HG03196 (cell line): Measurements from ENCODE around the gene RNF130.

Experiments used
- ATAC-seq: cut with Tn5 transposase; IDR thresholded peaks from one replicate; pipeline ENCODE4 v1.9.1; 2021; ENCODE audit not compliant: unreplicated experiment

RNF130 gene, protein sequence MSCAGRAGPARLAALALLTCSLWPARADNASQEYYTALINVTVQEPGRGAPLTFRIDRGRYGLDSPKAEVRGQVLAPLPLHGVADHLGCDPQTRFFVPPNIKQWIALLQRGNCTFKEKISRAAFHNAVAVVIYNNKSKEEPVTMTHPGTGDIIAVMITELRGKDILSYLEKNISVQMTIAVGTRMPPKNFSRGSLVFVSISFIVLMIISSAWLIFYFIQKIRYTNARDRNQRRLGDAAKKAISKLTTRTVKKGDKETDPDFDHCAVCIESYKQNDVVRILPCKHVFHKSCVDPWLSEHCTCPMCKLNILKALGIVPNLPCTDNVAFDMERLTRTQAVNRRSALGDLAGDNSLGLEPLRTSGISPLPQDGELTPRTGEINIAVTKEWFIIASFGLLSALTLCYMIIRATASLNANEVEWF

GRCh38 chr5:180071531-180072255 lies at the start of gene RNF130:
Gene RNF130 (minus strand): TSS chr5:180071759. CDS start chr5:180071702, 57 bp downstream.
- no peak for ATAC-seq

DNA sequence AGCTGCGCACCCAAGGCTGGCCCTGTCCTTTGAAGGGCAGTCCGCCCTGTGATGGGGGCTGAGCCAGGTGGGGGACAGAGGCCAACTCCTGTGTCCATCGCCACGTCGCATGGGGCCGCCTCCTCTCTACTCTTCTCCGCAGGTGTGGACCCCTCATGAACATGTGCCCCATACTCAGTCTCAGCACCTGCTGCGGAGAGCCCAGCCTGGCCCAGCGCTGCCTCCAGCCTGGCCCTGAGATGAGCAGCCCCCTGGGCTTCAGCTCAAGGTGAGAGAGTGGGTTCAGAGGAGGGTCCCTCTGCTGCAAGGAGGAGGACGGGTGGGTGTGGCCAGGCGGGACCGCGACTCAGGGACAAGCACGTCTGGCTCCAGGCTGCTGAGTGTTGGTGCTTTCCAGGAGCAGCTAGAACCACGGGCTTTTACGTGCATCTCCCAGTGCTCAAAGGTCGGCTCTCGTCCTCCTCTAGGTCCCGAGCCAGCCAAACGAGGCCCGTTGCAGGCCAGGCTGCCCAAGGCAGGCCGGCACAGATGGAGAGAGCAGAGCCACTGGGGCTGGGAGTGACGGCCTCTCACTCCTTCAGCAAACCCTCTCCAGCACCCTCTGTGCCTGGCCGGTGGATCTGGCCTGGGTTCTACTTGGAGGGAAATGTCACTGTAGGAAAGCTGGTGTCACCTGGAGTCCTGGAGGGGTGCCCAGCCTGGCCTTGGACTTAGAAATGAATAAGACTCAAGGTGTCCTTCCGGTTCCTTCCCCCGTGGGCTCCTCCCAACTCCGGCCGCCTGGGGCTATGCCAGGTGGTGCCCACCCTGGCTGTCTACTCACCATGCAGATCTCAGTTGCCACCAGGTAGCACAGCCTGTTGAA lies 48.9 kb upstream of the RNF130 start:
- no peak for ATAC-seq

DNA sequence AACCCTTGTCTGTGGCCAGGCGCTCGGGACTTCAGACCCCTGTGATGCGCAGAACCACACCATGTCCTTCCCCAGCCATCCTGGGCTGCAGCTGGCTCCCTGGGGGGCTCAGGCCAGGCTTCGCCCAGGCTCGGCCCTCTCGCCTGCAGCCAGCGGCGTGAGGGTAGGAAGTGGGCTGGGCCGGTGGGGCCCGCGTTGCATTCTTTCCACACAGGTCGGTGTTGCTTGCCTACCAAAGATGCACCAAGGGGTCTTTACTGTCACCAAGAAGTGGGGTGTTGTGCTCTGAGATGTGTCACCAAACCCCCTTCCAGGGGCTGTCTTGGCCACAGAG lies 48.3 kb upstream of the RNF130 start:
- ATAC-seq, result no peak

DNA sequence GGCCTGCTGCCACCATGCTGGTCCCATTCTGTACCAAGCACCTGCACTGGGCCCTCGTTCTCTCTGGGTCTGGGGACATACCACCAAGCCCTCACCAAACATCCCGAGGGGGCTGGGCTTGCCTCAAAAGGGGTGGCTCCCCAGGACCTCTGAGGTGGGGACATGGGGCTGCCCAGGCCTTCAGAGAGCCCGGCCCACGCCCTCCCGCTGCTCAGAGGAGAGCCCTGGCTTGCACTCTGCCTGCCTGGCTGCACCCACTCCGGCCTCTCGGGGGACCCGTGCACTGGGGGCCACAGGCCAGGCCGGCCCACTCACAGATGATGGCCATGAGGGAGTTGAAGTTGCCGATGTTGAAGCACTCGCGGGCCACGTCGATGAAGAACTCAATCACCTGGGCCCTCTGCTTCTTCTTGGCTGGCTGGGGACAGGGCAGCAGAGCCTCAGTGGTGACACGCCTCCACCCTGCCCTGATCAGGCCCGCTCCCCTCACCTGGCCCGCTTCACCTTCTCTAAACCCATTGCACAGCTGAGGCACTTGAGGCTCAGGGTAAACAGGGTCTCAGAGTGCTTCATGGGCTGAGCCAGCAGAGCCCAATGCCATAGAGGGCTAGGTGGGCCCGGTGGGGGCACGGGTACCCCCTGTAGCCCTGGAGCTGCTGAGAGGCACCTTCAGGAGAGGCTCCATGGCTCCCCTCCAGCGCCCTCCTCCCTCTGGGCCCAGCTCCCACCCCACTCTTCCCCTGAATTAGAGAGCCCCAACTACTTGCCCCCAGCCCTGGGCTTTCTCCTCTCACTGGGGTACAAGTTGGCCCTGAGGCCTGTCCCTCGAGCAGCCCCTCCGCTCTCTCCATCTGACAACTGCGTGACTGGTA lies 47.7 kb upstream of the RNF130 start:
- ATAC-seq, result no peak

DNA sequence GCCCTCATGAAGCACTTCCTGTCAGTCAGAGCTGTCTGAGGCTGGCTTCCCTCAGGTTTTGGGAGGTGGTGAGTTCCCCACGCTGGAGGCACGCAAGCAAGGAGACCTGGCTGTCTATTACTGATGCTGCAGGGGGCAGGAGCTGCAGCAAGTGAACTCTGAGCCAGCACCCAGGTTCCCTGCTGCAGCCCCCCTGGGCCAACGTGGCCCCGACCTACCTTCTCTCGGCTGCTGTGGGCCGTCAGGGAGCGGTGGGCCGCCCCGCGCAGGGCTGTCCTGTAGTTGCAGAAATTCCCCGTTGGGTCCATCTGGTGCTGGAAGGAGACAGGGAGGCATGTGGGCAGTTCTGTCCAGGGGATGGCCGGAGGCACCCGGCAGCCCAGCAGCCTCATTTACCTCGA lies 46.8 kb upstream of the RNF130 start:
- no peak for ATAC-seq

GRCh38 chr5:180117000-180117725 lies 45.6 kb upstream of the RNF130 start:
- ATAC-seq, result no peak

DNA sequence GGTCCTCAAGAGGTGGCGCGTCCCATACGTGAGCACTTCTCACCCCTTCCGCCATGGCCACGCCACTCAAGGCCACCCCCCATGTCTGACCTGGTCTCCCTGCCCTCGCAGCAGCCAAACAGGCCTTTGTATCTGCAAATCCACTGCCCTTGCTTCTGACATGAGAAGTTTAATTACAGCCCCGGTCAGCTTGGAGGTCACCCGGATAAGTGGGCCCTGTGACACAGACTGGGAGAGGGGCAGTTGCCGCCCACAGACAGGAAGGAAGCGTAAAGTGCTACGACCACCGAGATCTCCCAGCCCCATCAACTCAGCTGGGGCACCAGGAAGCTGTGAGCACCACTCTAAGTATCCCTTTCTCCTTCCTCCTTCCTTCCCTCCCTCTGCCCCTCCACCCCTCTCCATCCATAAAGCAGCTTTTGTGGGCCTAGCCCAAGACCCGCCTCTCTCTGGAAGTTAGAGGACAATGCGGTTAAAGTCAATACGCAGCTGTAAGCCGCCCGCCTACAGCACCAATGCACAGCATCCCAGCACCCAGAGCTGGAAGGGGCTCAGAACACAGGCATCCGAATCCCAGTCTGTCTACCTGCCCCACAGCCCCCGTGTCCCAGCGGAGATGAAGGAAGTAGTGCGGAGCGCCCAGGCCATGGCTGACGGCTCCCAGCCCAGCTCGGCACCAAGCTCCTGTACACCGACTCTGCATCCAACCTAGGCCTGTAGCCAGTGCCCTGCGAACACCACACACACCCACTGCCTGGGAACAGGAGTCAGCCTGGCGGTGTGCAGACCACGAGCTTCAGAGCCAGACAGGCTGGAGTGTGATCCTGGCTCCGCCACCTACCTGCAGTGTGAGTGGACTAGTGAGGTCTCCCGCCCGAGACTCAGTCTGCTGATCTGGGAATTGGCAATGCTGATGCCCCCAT lies 44.8 kb upstream of the RNF130 start:
- ATAC-seq, result no peak

- no peak for ATAC-seq
Observed at GRCh38 chr5:180115326-180116076, 43.9 kb upstream of the RNF130 start.

- ATAC-seq, result no peak
Observed at GRCh38 chr5:180114304-180115003, 42.9 kb upstream of the RNF130 start.

DNA sequence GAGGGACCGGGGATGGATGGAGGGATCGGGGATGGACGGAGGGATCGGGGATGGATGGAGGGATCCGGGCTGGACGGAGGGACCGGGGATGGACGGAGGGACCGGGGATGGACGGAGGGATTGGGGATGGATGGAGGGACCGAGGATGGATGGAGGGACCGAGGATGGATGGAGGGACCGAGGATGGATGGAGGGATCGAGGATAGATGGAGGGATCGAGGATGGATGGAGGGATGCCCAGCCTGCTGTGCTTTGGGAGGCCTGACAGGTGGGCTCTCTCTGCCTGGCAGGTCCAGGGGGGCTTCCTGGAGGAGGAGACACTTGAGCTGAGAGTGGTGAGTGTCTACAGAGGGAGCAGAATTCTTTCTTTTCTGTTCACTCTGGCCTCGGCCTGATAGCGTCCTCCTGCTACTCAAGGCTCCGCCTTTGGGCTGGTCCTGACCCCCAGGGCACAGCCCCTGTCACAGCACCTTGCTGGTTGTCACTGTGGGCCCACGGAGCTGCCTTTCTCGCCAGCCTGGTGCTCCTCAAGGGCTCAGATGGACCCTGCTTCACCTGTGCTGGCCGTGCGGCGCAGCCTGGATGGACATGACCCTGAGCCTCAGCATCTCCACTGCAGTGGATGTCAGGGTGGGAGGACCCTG lies 42.2 kb upstream of the RNF130 start:
- ATAC-seq, result no peak

- no peak for ATAC-seq
Observed at GRCh38 chr5:180112181-180112861, 40.8 kb upstream of the RNF130 start.

- no peak for ATAC-seq
Observed at GRCh38 chr5:180111273-180112002, 39.9 kb upstream of the RNF130 start.

DNA sequence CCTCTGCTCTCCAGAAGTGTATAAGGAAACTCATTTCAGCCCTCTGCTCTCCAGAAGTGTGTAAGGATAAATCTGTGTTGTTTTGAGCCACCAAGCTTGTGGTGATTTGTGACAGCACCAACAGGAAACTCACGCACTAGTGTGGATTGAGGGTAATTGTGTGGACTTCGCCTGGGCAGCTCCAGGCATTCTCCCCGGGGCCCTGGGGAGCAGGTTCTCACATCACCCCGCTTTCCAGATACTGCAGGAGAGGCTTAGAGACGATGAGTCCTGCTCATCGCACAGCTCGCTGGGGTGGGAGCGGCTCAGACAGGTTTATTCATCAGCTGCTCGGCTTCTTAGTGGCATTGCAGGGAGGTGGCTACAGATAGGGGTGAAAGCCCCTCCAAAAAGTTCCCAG lies 38.4 kb upstream of the RNF130 start:
- ATAC-seq, result no peak

DNA sequence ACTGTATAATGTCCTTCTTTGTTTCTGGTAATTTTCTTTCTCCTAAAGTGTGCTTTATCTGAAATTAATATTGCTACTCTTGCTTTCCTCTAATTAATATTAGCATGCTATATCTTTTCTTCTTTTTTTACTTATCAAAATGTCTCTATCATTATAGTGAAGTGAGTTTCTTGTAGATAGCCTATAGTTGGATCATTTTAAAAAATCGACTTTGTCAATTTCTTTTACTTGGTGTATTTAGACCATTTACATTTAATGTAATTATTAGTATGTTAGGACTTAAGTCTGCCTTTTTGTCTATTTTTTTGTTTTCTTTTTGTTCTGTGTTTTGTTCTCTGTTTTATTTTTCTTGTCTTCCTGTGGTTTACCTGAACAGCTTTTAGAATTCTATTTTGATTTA lies 35.4 kb upstream of the RNF130 start:
- ATAC-seq, result no peak

DNA sequence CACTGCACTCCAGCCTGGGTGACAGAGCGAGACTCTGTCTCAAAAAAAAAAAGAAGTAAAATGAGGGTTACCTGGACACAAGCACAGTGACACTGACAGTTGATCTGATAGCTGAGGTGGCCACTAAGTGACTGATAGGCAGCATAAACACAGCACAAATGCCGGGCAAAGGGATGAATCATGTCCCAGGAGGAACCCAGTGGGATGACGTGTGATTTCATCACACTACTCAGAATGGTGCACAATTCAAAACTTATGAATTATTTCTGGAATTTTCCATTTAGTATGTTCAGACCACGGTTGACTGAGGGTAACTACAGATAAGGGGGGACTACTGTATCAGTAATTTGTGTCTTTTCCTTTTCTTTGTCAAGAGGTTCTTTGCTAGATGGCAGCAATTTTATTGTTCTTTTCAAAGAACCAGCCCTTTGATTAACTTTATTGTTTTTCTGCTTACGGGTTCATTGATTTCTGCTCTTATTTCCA lies 34.3 kb upstream of the RNF130 start:
- ATAC-seq, result no peak

DNA sequence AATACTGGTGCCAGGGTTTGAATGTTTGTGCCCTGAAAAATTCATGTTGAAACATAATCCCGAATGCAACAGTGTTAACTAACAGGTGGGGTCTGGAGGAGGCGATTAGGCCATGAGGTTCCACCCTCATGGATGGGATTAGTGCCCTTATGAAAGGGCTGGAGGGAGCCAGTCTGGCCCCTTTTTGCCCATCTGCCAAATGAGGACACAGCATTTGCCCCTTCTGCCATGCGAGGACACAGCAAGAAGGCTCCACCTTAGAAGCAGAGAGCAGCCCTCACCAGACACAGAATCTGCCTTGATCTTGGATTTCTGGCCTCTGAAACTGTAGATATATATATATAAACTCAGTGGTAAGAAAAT lies 32.6 kb upstream of the RNF130 start:
- ATAC-seq, result no peak
